NCI-H2171 treated with DMSO at 0.1 percent for 48 hours (cell line): ENCODE data around the gene CFL2.

Source experiments
- DNase-seq: peaks from one replicate; lab custom pipeline; 2025; lab: John Stamatoyannopoulos, UW

Gene CFL2

DNA sequence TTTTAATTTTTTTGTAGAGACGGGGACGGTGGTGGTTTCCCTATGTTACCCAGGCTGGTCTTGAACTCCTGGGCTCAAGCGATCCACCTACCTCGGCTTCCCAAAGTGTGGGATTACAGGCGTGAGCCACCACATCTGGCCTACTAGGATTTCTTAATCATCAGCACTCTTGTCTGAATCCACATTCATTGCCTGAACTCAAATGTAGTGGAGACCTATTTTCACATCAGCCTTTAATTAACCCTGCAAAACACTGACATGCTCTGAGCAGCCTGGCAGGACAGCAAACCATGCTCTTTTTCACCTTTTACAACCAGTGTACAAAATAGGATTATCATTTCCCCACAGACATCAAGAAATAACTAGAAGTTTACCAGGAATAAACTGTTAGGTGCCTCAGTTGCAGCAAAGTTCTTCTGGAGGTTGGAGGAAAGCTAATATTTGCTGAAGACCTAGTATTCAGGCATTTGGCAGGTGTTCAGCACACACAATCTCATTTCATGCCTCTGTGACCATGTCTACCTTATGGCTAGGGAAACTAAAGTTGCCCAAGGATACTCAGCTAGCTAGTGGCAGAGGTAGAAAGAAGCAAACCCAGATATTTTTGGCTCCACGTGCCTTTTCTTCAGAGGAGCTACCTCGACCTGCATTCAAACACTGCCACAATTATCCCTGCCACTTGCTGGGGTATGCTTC is 37.7 kb downstream of the CFL2 start:
- peak; percentile 93 for DNase-seq

DNA sequence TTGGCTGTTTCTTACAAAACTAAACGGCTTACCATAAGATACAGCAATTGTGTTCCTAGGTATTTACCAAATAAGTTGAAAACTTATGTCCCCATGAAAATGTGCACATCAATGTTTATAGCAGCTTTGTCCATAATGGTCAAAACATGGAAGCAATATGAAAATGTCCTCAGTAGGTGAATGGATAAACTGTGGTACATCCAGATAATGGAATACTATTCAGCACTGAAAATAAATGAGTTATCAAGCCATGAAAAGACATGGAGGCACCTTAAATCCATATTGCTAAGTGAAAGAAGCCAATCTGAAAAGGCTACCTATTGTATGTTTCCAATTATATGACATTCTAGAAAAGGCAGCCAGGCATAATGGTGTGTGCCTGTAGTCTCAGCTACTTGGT is 40.7 kb downstream of the CFL2 start:
- DNase-seq: no peak

DNA sequence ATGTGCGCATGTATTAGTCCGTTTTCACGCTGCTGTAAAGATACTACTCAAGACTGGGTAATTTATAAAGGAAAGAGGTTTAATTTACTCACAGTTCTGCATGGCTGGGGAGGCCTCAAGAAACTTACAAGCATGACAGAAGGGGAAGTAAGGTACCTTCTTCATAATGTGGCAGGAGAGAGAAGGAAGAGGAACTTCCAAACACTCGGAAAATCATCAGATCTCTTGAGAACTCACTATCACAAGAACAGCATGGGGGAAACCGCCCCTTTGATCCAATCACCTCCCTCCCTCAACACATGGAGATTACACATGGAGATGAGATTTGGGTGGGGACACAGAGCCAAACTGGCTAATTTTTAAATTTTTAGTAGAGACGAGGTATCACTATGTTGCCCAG is 42.7 kb downstream of the CFL2 start:
- no peak for DNase-seq

DNA sequence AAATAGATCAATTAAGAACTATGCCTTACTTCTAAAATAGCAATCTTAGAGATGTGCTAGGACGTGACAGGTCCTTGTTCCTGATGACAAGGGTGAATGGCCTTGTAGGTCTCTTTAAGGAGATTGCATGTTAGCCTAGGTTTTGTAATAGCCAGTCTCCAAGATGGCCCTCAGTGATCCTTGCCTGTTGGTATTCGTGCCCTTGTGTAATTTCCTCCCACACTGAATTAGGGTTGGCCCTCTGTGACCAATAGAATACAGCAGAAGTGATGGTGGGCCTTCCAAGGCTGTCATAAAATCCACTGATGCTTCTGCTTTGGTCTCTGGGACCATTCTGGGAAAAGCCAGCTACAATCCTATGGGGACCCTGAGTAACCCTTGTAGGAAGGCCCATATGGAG is 46.3 kb downstream of the CFL2 start:
- no peak for DNase-seq

DNA sequence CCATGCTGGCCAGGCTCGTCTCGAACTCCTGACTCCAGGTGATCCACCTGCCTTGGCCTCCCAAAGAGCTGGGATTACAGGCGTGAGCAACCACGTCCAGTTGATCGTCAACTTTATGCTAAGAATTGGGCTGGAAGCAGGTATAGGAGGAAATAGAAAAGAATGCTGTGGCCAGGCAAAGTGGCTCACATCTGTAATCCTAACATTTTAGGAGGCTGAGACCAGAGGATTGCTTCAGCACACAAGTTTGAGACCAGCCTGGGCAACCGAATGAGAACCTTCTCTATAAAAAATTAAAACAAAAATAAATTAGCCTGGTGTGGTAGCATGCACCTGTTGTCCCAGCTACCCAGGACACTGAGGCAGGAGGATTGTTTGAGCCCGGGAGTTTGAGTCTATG is 47.4 kb downstream of the CFL2 start:
- DNase-seq: no peak

DNA sequence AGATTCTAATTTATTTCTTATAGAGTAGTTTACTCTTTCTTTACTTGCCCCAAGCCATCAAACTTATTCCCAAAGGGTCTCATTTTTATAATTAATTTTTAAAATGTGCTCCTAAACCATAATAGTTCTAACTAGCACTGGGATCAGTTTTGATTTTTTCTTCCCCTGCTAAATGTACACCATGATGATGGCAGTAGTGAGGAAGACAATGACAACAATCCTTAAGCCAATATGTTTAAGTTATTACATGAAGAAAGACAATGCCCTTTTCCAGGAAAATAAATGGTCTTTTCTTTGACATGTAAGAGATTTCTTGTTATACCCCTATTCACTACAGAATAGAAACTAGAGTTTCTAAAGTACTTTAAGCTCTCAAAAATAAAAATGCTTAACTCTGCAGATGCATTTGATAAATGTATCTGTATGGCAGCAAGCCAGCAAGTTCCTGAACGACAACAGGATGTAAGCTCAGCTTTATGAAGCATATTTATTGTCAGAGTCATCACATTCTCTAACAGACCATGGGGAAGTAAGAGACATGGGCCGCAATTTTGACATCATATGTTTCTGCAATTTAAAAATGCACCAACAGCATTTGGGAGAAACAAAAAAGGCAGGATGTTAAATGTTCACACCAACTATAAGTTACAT is 48.5 kb downstream of the CFL2 start:
- DNase-seq: no peak

DNA sequence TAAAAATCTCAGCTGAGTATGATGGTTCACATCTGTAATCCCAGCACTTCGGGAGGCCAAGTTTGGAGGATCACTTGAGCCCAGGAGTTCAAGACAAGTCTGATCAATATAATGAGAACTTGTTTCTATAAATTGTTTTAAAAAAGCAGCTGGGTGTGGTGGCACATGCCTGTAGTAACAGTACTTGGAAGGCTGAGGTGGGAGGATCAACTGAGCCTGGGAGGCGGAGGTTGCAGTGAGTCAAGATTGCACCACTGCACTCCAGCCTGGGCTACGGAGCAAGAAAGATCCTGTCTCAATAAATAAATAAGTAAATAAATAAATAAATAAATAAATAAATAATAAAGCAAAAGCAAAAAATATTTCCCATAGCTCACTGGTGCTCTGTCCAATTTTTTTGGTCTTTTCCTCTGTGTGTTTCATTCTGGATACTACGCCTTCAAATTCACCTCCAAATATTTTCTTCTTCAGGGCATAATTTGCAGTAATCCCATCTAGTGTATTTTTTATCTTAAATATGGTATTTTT is 51.8 kb downstream of the CFL2 start:
- no peak for DNase-seq

DNA sequence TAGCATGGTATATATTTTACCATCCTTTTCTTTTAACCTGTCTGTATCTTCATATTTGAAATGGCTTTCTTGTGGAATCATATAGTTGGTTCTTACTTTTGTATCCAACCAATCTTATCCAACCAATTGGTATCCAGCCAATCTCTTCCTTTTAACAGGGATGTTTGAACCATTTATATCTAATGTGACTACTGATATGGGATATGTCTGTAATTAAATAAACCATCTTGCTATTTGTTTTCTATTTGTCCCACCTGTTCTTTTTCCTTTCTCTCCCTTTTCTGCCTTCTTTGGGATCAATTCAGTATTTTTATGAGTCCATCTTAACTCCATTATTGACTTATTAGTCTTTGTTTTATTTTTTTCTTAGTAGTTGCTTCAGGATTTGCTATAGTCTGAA is 53.6 kb downstream of the CFL2 start:
- DNase-seq: no peak
